Pons (tissue), 1 donor: ENCODE results near the gene HNRNPUL1.
A peak's percentile ranks its signal among the peaks of the same experiment; 100 is the strongest.

Experiments used
- DNase-seq: peaks from one replicate; pipeline ENCODE4 v3.0.0-alpha.2; 2016; ENCODE audit warnings: low spot score

The HNRNPUL1 gene

GRCh38 chr19:41234512-41235168 lies 29.5 kb upstream of the HNRNPUL1 start:
- DNase-seq: no peak

- no peak for DNase-seq
These were observed 28.7 kb upstream of the HNRNPUL1 start for GRCh38 chr19:41235480-41235879.

DNA sequence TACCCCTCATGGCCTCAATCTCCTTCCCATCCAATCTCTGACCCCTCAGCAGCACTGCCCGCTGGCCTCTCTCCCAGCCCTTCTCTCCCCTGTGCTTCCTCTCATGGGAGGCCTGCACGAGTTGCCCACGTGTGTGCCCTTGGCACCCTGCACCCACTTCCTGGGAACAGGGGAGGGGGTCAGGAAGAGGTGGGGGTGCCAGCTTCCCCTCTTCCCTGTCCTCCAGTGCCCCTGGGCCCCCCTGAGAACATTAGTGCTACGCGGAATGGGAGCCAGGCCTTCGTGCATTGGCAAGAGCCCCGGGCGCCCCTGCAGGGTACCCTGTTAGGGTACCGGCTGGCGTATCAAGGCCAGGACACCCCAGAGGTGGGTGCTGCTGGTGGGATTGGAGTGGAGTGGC lies 25.9 kb upstream of the HNRNPUL1 start:
- peak; percentile 20 for DNase-seq

DNA sequence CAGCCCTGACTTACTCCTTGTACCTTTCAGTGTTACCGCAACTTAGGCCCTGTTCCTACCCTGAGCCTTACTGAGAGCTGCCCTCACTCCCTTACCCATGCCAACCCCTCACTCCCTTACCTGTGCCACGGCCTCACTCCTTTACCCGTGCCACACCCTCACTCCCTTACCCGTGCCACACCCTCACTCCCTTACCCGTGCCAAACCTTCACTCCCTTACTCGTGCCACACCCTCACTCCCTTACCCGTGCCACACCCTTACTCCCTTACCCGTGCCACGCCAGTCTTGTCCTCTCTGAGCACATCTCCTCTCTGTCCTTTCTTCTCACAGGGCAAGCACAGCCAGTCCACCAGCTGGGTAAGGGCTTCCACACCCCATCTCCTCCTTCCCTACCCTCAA lies 24.8 kb upstream of the HNRNPUL1 start:
- DNase-seq: no peak

DNA sequence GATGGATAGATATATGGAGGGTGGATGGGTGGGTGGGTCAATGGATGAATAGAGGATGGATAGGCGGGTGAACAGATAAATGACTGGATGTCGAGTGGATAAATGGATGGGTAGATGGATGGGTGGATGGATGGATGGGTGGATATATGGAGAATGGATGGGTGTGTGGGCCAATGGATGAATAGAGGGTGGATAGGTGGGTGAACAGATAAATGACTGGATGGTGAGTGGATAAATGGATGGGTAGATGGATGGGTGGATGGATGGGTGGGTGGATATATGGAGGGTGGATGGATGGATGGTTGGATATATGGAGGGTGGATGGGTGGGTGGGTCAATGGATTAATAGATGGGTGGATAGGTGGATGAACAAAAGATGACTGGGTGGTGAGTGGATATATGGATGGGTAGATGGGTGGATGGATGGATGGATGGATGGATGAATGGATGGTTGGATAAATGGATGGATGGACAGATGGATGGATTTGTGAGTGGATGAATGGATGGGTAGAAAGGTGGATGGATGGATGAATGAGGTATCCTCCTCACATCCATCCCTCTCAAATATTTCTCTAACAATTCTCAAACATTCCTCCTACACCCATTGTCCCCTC lies 24.1 kb upstream of the HNRNPUL1 start:
- no peak for DNase-seq

- no peak for DNase-seq
These were observed 22.3 kb upstream of the HNRNPUL1 start for GRCh38 chr19:41241859-41242258.

- no peak for DNase-seq
These were observed 20.1 kb upstream of the HNRNPUL1 start for GRCh38 chr19:41244117-41244516.

DNA sequence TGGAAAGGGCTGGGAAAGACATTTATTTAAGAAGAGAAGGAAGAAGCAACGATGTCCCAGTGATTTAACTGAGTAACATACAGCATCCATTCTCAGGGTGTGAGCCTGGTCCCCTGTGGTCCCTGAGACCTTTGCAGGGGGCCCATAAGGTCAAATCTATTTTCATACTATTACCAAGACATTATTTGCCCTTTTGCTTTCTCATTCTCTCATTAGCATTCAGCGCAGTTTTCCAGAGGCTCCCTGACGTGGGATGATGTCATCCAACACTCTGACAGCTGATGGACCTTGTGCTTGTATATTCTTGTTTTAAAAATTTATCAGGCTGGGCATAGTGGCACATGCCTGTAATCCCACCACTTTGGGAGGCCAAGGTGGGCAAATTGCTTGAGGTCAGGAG lies 18.3 kb upstream of the HNRNPUL1 start:
- no peak for DNase-seq

- no peak for DNase-seq
These were observed 15.3 kb upstream of the HNRNPUL1 start for GRCh38 chr19:41248895-41249294.

GRCh38 chr19:41249707-41250423 lies 14.3 kb upstream of the HNRNPUL1 start:
- no peak for DNase-seq

GRCh38 chr19:41253660-41254059 lies 10.5 kb upstream of the HNRNPUL1 start:
- DNase-seq: no peak

GRCh38 chr19:41255171-41255570 lies 9.0 kb upstream of the HNRNPUL1 start:
- no peak for DNase-seq

DNA sequence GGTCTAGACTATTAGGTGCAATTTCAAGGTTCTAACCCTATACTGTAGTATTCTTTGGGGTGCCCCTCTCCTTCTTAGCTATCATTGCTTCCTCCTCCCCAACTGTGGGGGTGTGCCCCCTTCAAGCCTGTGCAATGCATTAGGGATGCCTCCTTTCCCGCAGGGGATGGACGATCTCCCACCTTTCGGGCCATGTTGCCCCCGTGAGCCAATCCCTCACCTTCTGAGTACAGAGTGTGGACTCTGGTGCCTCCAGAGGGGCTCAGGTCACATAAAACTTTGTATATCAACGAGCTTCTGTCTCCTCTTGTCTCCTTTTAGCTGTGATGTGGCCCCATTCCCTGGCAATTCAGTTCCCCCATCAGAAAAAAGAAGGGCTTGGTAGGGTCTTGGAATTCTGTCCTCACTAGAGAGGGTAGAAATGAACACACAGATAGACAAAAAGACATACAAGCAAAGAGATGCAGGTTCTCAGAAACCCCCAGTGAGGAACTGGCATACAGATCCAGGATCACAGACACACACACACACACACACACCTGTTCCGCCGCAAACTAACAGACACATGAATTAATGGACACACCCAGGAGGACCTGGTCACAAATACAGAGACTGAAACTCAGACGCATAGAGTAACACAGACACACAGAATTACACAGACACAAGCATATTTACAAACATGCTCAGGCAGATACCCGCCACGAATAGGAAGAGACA lies 2.5 kb upstream of the HNRNPUL1 start:
- peak; percentile 8 for DNase-seq

DNA sequence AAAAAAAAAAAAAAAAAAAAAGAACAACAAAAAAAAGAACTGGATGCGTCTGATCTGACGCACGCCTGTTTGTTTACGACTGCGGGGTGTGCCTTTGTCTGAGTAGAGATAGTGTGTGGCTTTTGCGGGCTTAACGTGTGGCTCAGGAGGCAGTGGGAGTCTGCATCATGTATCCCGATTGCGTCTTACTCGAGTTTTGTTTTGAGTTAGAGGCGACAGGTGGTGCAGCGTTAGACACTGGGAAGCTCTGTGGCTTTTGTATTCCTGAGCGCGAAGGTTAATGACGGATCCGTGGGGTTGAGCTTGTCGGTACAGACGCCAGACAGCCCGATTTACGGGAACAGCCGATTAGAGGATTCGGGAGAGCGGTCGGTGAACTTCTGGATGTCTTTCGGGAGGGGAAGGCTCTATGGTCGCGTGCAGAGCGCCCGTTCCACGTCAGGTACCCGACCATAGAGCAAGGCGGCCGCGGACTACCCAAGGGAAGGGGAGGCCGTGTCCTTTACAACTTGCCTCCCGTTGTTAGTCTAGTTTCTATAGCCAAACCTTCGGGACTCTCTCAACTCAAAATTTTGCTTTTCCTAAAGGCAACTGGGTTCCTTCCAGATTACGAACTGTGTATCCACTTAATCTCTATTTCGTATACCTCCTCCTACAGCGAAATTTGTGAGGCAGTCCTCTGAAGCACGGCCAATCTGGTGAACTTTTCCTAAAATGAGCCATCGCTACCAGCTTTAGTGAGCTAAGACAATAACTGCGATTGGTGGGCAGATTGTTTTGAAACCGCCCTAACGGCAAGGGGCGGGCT lies 926 bp upstream of the HNRNPUL1 start:
- DNase-seq: peak; percentile 72

DNA sequence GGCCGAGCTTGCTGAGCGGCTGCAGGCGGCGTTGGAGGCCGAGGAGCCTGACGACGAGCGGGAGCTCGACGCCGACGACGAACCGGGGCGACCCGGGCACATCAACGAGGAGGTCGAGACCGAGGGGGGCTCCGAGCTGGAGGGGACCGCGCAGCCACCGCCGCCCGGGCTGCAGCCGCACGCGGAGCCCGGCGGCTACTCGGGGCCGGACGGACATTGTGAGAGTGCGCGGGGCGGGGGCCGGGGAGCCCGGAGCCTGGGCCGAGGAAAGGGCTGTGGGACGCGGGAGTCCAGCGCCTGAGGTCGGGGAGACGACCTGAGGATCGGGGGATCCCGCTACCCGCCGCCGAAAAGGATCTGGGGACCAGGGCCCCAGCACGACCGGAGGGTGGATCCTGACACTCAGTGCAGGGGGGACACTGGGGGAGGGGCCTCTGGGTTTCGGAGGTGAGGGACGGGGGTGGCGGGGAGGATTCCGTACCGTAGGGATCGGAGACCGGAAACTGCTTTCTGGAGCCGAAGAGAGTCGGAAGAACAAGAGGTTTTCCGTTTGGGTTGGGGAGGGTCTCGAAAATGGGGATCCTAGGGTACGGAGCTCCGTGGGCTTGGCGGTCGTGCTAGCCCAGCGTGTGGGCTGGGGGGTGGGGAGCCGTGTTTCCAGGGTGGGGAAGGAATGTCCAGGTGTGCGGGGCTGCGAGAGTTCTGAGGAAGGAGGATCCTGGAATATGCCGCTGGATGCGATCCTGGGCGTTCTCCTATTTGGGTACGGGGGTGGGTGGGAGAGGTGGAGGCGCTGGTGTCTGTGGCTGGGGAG lies 616 bp downstream of the HNRNPUL1 start:
- no peak for DNase-seq

DNA sequence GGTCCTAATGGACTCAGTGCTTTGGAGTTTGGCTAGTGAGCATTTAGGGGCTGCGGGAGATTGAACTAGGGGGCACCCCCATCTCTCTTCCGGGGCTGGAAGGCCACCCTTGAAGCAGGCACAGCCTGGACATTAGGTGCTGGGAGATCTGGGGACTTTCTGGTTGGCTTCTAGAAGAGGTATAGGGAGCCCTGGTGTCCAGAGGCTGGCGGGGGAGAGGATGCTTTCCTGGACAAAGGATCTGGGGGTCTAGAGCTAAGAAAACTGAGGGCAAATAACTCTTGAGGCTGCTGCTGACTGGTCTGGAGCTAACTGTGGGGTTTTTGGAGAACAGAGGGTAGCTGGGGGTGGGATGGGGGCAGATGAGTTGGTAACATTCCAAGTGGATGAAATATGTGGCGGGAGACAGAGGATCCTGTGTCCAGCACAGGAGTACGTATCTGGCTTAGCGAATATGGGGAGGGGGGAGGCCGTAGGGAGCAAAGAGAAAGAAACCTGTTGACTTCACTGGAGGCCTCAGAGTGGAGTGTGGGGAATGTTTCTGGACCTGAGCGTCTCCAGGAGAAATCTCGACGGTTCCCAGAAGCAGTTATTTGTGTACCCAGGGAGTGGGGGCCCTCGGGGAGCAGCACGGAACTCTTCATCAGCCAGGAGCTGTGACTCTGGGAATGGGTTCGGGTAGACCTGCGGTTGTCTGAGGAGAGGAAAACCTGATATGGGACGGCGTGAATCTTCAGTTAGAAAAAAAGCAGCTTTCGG lies 1.4 kb downstream of the HNRNPUL1 start:
- no peak for DNase-seq

DNA sequence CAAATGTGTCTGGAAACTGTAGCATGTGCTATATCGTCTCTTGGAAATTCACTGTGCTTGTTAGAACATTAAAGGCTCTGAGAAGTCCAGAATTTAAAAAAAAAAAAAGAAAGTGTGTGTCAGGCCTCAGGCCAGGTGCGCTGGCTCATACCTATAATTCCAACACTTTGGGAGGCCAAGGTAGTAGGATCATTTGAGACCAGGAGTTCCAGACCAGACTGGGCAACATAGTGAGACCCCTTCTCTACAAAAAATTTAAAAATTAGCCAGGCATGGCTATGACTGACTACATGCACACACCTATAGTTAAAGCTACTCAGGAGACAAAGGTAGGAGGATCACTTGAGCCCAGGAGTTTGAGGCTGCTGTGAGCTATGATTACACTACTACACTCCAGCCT lies 4.9 kb downstream of the HNRNPUL1 start:
- DNase-seq: no peak

GRCh38 chr19:41269571-41269970 lies 5.4 kb downstream of the HNRNPUL1 start:
- no peak for DNase-seq

- no peak for DNase-seq
These were observed 8.9 kb downstream of the HNRNPUL1 start for GRCh38 chr19:41273076-41273475.

- no peak for DNase-seq
These were observed 10.6 kb downstream of the HNRNPUL1 start for GRCh38 chr19:41274802-41275201.
